Stimulated activated CD8-positive, alpha-beta memory T cell treated with anti-CD3 and anti-CD28 coated beads, Interleukin-7, amount 100 ng/mL, for 4 hours (primary cell): ENCODE data around the gene NXF2B.
"Not testable (repeated sequence)": the region's sequence is repeated elsewhere in the genome, so short reads cannot be mapped to it uniquely, and the experiment has no call there.

Source experiments
- DNase-seq, 2 donors: peaks; one replicate each; pipeline ENCODE4 v3.0.0-alpha.2; 2020; ENCODE audit warnings: low read depth in 2 of 2

NXF2B gene

GRCh38 chrX:102439908-102440307, at the start of gene NXF2B:
NXF2B (minus strand) TSS chrX:102440008; CDS start chrX:102380036, 59,972 bp downstream.
- DNase-seq: not testable (repeated sequence)

DNA sequence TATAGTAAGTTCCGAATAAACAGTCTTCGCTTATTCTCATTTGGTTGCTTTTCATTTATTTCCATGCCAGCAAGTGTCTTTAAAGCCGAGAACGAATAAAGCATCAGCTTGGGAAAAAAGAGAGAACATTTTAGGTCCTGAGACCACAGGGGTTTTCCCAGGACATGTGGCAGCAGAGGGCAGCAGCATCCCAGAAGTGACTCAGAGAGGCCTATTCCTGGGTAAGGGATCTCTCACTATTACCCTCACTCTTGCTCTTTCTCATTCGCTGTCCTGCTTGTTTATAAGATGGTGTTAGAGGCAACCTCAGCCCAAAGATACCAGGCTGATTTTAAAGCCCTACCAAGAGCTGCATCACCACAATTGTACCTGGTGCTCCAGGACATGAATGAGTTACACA, 39.0 kb upstream of the NXF2B start:
- DNase-seq: not testable (repeated sequence)

GRCh38 chrX:102471762-102472220, 32.0 kb upstream of the NXF2B start, which contains the start of gene TCP11X2:
TCP11X2 (minus strand) TSS chrX:102471812.
- DNase-seq: not testable (repeated sequence)

DNA sequence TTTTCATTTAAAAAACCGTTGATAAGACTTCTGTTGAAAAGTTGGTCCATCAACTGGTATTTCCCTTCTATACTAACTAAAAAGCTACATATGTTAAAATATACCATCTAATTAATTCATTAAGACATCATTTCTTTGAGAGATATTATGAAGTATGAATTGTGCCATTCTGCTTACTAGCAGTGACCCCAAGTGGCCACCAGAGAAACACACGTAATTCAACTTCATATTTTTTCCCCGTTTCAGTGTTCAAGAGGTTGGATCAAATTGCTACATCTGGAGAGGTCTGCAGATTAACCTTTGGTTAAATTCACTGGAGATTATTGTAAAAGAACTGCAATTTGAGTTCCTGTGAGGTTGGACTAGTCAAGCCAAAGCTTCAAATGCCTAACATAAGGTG, 30.4 kb upstream of the NXF2B start:
- not testable (repeated sequence) for DNase-seq

GRCh38 chrX:102458615-102459014, 18.8 kb upstream of the NXF2B start:
- not testable (repeated sequence) for DNase-seq

- DNase-seq: not testable (repeated sequence)
Measured at GRCh38 chrX:102414493-102414892, 25.3 kb downstream of the NXF2B start.

GRCh38 chrX:102345916-102346315, 93.9 kb downstream of the NXF2B start:
- peak; percentile 20 to 21 for DNase-seq

DNA sequence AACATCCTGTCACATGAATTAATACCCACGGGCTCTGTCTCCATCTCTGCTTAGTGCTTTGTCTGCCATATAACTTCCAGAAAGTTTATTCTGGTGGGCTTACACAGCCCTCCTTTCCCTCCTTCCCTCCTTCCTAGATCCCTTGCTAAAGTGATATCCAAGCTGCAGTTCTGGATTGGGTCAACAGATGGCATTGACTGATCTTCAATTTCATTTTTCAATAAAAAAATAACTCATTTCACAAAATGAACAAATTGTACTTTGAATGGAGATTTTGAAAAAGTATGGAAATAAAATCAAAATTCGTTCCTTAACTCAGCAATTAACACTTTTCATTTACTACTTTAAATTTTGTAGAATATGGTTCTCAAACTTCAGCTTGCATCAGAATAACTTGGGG, 97.9 kb downstream of the NXF2B start:
- no peak for DNase-seq

DNA sequence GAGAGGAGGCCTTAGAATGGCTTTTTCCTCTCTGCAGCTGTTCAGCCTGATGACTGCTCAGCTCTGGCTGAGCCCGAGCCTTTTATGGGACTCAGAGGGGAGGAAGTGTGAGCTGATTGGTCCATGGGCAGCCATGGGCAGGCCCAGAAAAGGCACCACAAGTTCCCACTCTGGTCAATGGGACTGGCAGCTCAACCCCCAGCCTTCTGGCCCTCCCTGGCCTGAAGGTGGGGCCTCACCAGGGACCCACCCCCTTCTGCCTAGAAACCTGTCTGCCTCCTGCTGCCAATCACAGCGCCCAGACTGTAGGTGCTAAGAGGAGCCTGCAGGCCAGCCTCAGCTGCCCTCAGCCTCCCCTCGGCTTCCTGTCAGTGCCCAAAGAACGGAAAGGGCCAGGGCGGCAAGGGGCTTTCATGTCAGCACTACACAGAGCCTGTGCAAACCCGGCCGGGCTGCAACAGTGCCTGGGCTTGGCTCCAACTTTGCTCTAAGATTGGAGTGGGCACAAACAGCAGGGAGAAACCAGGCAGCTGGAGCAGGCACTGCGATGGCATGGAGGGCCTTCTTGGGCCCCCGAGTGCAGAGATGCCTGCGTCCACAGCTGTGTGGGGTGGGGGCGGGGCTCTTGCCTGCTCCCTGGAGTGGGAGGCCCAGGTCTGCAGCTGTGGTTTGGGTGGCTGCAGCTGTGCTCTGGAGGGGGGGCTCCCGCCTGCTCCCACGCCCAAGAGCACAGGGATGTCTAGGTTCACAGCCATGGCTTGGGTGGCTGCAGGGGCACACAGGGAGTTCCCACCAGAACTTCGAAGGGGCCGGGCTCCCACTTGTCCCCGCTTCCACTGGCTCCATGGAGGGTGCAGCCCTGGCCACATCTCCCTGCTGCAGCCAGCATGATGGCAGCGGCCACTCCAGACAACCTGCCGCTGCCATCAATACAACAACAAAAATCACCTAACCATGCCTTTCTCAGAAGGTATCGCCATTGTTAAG, 100.2 kb downstream of the NXF2B start:
- DNase-seq: no peak

DNA sequence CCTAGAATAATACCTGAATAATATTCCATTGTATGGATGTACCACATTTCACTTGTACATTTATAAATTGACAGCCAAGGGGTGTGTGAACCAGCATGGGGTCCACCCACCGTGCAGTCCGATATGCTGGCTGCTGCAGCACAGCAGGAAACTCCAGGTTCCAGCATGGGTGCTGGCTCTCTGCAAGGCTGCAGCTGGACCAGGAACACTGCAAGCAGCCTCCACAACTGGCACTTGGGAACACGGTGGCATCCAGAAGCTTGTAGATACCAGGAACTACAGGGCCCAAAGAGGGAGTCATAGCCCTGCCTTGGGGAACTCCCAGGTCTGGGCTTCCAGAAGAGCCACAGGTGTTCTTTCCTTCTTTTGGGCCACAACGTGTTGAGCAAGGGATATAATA, 101.6 kb downstream of the NXF2B start:
- no peak for DNase-seq
